NK-92 (cell line): Measurements from ENCODE around the gene VMAC.
"Not testable (repeated sequence)": the region's sequence is repeated elsewhere in the genome, so short reads cannot be mapped to it uniquely, and the experiment has no call there.

Experiments used
- DNase-seq: peaks from one replicate; lab custom pipeline; 2025; ENCODE audit not compliant: unreplicated experiment; lab: John Stamatoyannopoulos, UW

The VMAC gene

GRCh38 chr19:5883157-5883873 is 21.4 kb upstream of the VMAC start:
- DNase-seq: not testable (repeated sequence)

GRCh38 chr19:5884065-5884811 is 20.4 kb upstream of the VMAC start:
- DNase-seq: not testable (repeated sequence)

GRCh38 chr19:5889288-5889971 is 15.2 kb upstream of the VMAC start:
- DNase-seq: no peak

GRCh38 chr19:5890099-5890498 is 14.6 kb upstream of the VMAC start:
- DNase-seq: no peak

- DNase-seq: no peak
Observed at GRCh38 chr19:5891572-5891937, 13.1 kb upstream of the VMAC start.

- no peak for DNase-seq
Observed at GRCh38 chr19:5891938-5892771, 12.5 kb upstream of the VMAC start.

GRCh38 chr19:5892772-5893275 is 11.8 kb upstream of the VMAC start:
- DNase-seq: no peak

- DNase-seq: no peak
Observed at GRCh38 chr19:5893296-5893903, 11.3 kb upstream of the VMAC start.

- DNase-seq: no peak
Observed at GRCh38 chr19:5893907-5894703, 10.6 kb upstream of the VMAC start.

- DNase-seq: no peak
Observed at GRCh38 chr19:5894704-5895349, 9.8 kb upstream of the VMAC start.

GRCh38 chr19:5895409-5895808 is 9.3 kb upstream of the VMAC start:
- DNase-seq: no peak

- no peak for DNase-seq
Observed at GRCh38 chr19:5895890-5896289, 8.8 kb upstream of the VMAC start.

GRCh38 chr19:5896365-5897076 is 8.2 kb upstream of the VMAC start:
- DNase-seq: no peak

GRCh38 chr19:5897189-5897969 is 7.3 kb upstream of the VMAC start:
- DNase-seq: no peak

- DNase-seq: no peak
Observed at GRCh38 chr19:5899728-5900526, 4.7 kb upstream of the VMAC start.

GRCh38 chr19:5900976-5901375 is 3.7 kb upstream of the VMAC start:
- DNase-seq: no peak

- no peak for DNase-seq
Observed at GRCh38 chr19:5903056-5903623, 1.5 kb upstream of the VMAC start.
